Ishikawa (cell line): ENCODE data around the gene TRERF1.

Experiments used
- CEBPB ChIP-seq: IDR thresholded peaks from 2 replicates; pipeline ENCODE4 v1.6.1; 2012
- CREB1 ChIP-seq: IDR thresholded peaks from 2 replicates; pipeline ENCODE4 v1.6.1; 2012; ENCODE audit warnings: low read depth
- EGR1 ChIP-seq: IDR thresholded peaks from 2 replicates; pipeline ENCODE4 v1.6.1; 2012
- EP300 ChIP-seq: IDR thresholded peaks from 2 replicates; pipeline ENCODE4 v1.6.1; 2012; ENCODE audit warnings: borderline replicate concordance
- FOXM1 ChIP-seq: IDR thresholded peaks from 2 replicates; pipeline ENCODE4 v1.6.1; 2012; ENCODE audit warnings: low read depth, borderline replicate concordance
- NFIC ChIP-seq: IDR thresholded peaks from 2 replicates; pipeline ENCODE4 v1.6.1; 2012
- RAD21 ChIP-seq: IDR thresholded peaks from 2 replicates; pipeline ENCODE4 v1.6.1; 2012; ENCODE audit warnings: low read depth
- TAF1 ChIP-seq: IDR thresholded peaks from 2 replicates; pipeline ENCODE4 v1.6.1; 2012; ENCODE audit warnings: low read depth, mild to moderate bottlenecking
- TCF12 ChIP-seq: IDR thresholded peaks from 2 replicates; pipeline ENCODE4 v1.6.1; 2012; ENCODE audit warnings: low read depth
- TEAD4 ChIP-seq: IDR thresholded peaks from 2 replicates; pipeline ENCODE4 v1.6.1; 2012
- YY1 ChIP-seq: IDR thresholded peaks from 2 replicates; pipeline ENCODE4 v1.6.1; 2012; ENCODE audit warnings: low read depth
- ZBTB7A ChIP-seq: IDR thresholded peaks from 2 replicates; pipeline ENCODE4 v1.6.1; 2012; ENCODE audit warnings: low read depth
- TF ChIP-seq, protein P1 (sequence below): IDR thresholded peaks from 2 replicates; pipeline ENCODE4 v1.6.1; 2012; ENCODE audit warnings: low read depth, mild to moderate bottlenecking
- TF ChIP-seq, protein P2 (sequence below): IDR thresholded peaks from 2 replicates; pipeline ENCODE4 v1.6.1; 2012
- TF ChIP-seq, protein P3 (sequence below): IDR thresholded peaks from 2 replicates; pipeline ENCODE4 v1.6.1; 2012

Gene TRERF1

DNA sequence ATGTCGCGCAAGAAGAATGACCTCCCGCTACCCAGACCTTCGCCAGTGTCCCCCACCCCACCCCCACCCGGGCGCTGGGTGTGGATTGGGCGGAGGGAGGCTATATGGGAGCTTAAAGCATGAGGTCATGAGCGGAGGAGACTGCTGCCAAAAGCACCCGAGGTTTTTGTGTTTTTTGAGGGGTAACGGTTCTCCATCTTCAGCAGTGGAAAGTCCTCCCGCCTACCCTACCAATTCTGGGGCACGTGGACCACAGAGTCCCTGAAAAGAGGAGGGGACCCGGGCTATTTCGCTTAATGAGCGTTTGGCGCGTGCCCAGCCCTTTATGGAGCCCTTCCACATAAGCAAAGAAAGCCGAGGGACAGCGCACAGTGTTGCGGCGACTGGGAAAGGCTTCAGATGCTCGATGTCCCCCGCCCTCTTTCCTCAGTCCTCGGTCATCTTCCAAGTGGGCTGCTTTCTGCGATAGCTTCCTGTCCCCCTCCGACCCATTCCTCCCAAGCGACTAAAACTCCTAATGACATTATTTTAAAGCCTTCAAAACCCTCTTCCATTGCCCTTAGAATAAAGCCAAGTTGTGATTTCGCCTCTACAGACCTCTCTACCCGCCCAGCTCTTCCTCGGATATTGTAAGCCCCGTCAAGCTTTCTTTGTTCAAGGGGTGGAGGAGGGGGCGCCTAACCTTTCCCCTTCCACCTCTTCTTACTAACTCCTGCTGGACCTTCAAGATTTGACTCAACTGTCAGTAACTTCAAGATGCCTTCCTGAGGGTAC lies 2.1 kb upstream of the TRERF1 start:
- TF ChIP-seq, protein P1, sequence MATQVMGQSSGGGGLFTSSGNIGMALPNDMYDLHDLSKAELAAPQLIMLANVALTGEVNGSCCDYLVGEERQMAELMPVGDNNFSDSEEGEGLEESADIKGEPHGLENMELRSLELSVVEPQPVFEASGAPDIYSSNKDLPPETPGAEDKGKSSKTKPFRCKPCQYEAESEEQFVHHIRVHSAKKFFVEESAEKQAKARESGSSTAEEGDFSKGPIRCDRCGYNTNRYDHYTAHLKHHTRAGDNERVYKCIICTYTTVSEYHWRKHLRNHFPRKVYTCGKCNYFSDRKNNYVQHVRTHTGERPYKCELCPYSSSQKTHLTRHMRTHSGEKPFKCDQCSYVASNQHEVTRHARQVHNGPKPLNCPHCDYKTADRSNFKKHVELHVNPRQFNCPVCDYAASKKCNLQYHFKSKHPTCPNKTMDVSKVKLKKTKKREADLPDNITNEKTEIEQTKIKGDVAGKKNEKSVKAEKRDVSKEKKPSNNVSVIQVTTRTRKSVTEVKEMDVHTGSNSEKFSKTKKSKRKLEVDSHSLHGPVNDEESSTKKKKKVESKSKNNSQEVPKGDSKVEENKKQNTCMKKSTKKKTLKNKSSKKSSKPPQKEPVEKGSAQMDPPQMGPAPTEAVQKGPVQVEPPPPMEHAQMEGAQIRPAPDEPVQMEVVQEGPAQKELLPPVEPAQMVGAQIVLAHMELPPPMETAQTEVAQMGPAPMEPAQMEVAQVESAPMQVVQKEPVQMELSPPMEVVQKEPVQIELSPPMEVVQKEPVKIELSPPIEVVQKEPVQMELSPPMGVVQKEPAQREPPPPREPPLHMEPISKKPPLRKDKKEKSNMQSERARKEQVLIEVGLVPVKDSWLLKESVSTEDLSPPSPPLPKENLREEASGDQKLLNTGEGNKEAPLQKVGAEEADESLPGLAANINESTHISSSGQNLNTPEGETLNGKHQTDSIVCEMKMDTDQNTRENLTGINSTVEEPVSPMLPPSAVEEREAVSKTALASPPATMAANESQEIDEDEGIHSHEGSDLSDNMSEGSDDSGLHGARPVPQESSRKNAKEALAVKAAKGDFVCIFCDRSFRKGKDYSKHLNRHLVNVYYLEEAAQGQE, result no peak
- 0 out of 2 replicates have a peak, but pooled peaks have one; percentile 4 for TF ChIP-seq TCF12

DNA sequence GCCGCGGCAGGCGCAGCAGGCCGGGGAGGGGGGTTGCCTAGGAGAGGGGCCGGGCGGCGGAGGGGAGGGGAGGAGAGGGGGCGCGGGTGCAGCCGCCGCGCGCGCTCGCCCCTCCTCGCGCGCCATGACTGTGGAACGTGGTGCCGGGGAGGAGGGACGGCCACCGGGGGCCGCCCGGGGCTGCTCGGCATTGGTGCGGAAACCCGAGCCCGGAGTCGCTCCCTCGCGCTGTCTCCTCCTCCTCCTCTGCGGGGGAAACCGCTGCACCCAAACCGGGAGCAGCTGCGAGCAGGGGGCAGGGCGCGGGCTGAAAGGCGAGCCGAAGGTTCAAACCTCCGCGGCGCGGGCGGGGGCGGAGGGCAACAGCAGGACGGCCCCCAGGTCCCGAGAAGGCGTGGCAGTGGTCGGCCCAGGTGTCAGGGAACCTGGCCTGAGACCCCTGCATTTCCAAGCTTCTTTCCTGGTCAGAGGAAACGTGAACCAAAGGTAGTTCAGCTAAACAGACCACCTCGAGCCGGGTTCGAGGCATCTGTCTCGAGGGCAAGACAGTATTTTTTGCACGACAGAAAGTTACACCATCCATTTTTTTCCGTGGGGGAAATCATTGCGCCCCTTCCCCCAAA lies 1.4 kb upstream of the TRERF1 start:
- no peak for TF ChIP-seq CREB1
- peak; percentile 76 for TF ChIP-seq YY1
- peak; percentile 88 for TF ChIP-seq ZBTB7A
- no peak for TF ChIP-seq NFIC
- peak; percentile 92 for TF ChIP-seq EGR1
- TF ChIP-seq, protein P1, result no peak
- TF ChIP-seq TAF1, result peak; percentile 52; the same call in 1 of the 2 replicates
- no peak for TF ChIP-seq CEBPB
- peak; percentile 46; the same call in 1 of the 2 replicates for TF ChIP-seq TCF12
- TF ChIP-seq FOXM1, result no peak
- peak; percentile 8; the same call in 1 of the 2 replicates for TF ChIP-seq TEAD4
- TF ChIP-seq, protein P2, sequence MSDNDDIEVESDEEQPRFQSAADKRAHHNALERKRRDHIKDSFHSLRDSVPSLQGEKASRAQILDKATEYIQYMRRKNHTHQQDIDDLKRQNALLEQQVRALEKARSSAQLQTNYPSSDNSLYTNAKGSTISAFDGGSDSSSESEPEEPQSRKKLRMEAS, result peak; percentile 69
- TF ChIP-seq EP300, result peak; percentile 37; the same call in 1 of the 2 replicates

DNA sequence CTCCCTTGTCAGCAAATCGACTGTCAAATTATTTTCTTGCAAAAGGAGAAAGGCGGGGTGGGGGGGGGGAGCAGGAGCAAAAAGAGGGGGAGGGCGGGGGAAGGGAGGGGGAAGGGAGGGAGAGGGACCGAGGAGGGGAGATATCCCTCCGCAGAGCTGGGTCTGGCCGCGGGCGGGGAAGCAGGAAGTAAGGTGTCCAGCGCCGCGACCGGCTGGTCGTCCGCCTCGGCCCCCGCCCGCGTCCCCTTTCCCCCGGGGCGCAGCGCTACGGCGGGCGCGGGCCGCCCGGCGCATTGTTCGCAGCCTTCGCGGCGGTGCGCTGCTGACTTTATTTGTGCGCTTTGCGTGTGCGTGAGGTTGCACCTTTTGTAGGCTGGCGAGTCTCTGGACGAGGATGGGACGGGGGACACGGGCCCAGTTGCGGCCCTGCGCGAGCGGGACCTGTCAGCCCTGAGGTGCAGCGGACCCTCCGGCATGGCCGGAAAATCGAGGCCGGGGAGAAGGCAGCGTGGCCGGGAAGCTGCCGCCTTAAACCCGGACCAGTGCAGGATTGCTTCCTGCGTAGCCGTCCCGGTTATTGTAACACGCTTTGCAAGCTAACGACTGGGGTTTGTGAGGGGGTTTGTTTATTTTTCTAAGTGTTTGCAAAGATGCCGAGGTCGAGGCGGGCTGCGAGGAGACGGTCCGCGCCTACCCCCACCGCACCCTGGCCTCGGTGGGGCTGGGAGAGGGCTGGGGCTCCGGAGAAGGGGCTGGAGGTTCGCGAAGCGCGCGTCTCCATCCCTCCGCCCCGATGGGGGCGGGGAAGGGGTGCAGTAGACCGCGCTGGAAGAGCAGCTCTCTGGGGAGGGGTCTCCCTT lies 675 bp upstream of the TRERF1 start:
- TF ChIP-seq TEAD4 (no peak), TAF1 (peak; percentile 24; the same call in 1 of the 2 replicates), TCF12 (peak; percentile 4; the same call in 1 of the 2 replicates), NFIC (no peak)
- TF ChIP-seq, protein P2, result peak; percentile 73

DNA sequence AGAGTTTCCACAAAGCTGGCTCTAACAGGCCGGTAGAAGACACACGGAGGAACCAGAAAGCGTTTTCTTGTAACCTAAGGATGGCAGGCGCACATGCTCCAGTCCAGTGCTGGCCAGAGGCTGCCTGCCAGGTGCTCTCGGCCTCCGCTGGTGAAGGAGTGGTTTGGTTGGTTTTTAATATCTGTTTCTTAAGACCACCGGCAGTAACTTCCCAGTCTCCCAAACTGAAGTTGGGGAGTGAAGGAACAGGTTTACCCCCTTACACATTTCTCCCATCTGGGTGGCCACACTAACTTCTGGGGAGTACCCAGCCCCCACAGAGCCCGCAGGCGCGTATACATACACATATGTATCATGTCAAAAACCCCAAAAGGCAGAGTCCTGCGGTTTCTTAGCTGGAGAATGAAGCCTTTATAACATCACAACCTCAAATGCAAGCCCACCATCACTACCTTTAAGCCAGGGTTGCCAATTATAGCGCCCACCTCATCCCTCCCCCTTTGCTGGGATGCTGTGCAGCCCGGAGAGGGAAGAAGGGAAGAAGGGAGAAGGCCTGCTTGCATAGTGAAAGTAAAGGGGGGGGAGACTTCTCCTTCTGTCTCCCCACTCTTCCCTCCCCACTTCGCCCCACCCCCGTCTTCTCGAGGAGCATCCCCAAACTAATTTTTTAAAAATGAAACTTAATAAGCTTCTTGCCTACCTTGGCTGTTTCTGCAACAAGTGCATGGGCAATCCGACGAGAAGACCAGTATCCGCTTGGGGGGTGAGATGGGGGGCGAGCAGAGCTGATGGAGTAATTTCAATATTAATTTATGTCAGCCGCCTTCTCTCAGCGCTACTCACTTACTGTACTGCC lies 1.0 kb downstream of the TRERF1 start:
- TF ChIP-seq NFIC, result no peak
- no peak for TF ChIP-seq RAD21
- no peak for TF ChIP-seq FOXM1
- TF ChIP-seq, protein P2, result no peak
- TF ChIP-seq TEAD4, result no peak
- no peak for TF ChIP-seq CREB1
- TF ChIP-seq, protein P3, sequence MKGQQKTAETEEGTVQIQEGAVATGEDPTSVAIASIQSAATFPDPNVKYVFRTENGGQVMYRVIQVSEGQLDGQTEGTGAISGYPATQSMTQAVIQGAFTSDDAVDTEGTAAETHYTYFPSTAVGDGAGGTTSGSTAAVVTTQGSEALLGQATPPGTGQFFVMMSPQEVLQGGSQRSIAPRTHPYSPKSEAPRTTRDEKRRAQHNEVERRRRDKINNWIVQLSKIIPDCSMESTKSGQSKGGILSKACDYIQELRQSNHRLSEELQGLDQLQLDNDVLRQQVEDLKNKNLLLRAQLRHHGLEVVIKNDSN, result no peak
- TF ChIP-seq CEBPB, result no peak
- no peak for TF ChIP-seq EGR1
- TF ChIP-seq TCF12, result no peak

DNA sequence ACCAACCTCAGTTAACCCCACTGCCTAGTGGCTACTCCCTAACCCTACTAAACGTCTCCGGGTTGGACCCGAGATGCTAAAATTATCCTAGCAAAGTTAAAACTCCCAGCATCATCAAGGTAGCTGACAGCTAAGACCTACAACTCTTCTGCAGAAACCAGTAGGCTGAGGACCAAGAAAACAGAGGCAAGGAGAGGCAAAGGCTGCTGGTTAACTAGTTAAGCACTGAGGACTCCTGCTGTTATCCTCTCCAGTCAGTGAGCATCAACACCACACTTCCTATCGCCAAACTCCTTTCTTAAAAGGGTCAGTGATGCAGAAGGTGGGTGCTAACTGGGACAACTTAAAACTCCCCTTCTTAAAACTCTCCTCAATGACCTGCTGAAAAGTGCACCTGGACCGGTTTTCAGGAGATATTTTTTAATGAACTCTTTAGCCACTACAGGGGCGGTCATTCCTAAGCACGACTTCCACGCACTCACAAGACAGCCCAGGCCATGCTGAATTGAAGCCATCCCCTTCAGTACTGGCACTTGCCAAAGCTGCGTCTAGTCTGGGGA lies 1.7 kb downstream of the TRERF1 start:
- TF ChIP-seq TCF12 (no peak), EP300 (no peak), NFIC (no peak), RAD21 (no peak), TEAD4 (no peak)
- TF ChIP-seq, protein P1, result no peak
